Lower leg skin (tissue), 4 donors: ENCODE measurements around the gene GLS. TPM values are rescaled to one million over a fixed set of nuclear protein-coding genes. Genes with fewer than 3 reads are reported as not detected.
"Not testable (repeated sequence)": the region's sequence is repeated elsewhere in the genome, so short reads cannot be mapped to it uniquely, and the experiment has no call there.

Experiments used
- DNase-seq, 2 donors: peaks; one replicate each; pipeline ENCODE4 v3.0.0-alpha.2; 2019; ENCODE audit warnings: low spot score in 2 of 2
- H3K4me3 ChIP-seq: fragments of 200-600 bp; sonication (generic); 2 replicates; pipeline ENCODE4 v1.5.1; 2017; ENCODE audit warnings: mild to moderate bottlenecking, low read depth; ENCODE audit not compliant: poor library complexity, severe bottlenecking
- POLR2A ChIP-seq, 2 donors: fragments of 450-650 bp; IDR thresholded peaks; one replicate each; pipeline ENCODE4 v1.6.1; 2016 to 2017; ENCODE audit warnings: antibody characterized with exemption in 2 of 2, mild to moderate bottlenecking in 1 of 2, moderate library complexity in 1 of 2
- WGBS, 2 donors: methylation state at CpG; one replicate each; pipeline ENCODE4 v1.1.5; 2018; 5-methylcytosine and 5-hydroxymethylcytosine counted together
- intact Hi-C: fragments of 100-400 bp; cut with DNase I; formaldehyde crosslinking; loops from one replicate; pipeline ENCODE4 v1.15.0; 2023; ENCODE audit warnings: low total_unique reads
- total RNA-seq, 4 donors: library from RNA; depleted of rRNA; stranded (reverse); fragments of >200 nt; gene quantifications; one replicate each; pipeline ENCODE4 v1.1.0, GENCODE V29; 2016
- TF ChIP-seq, protein P1 (sequence below), 3 donors: fragments of 450-650 bp; IDR thresholded peaks; one replicate each; pipeline ENCODE4 v1.5.1; 2016; ENCODE audit warnings: antibody characterized with exemption in 3 of 3, mild to moderate bottlenecking in 3 of 3, moderate library complexity in 2 of 3

Gene GLS
- total RNA-seq, 4 donors from 2014 or later, result 55.3 to 86.2 (median 67.6) TPM

DNA sequence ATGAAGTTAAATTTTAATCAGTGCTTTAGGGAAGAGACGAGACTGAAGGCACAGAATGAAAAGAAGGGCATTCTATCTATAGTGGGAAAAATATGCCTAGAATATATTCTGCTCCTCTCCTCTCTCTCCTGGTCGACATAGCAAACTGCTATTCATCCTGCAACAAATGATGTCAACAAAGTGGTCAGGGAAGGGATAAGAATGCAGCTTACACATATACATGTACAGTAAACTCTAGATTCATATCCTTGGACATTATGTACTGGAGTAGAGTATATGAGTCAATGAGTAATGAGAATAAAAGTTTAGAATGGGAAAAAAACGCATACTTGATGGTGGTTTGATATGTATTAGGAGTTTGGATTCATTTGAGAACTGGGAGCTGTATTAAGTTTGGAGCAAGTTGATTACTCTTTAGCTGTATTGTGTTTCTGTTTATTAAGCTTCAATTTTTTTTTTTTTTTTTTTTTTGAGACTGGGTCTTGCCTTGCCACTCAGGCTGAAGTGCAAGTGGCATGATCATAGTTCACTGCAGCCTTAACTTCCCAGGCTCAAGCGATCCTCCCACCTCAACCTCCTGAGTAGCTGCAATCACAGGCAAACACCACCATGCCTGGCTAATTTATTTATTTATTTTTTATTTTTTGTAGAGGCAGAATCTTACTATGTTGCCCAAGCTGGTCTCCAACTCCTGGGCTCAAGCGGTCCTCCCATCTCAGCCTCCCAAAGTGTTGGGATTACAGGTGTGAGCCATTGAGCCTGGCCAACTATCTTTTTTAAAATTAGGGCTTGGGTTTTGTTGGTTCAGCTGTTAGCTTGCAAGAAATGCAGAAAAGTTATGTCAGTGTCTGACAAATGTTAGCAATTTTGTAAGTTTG lies 79.5 kb downstream of the GLS start:
- TF ChIP-seq, protein P1, sequence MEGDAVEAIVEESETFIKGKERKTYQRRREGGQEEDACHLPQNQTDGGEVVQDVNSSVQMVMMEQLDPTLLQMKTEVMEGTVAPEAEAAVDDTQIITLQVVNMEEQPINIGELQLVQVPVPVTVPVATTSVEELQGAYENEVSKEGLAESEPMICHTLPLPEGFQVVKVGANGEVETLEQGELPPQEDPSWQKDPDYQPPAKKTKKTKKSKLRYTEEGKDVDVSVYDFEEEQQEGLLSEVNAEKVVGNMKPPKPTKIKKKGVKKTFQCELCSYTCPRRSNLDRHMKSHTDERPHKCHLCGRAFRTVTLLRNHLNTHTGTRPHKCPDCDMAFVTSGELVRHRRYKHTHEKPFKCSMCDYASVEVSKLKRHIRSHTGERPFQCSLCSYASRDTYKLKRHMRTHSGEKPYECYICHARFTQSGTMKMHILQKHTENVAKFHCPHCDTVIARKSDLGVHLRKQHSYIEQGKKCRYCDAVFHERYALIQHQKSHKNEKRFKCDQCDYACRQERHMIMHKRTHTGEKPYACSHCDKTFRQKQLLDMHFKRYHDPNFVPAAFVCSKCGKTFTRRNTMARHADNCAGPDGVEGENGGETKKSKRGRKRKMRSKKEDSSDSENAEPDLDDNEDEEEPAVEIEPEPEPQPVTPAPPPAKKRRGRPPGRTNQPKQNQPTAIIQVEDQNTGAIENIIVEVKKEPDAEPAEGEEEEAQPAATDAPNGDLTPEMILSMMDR (IDR thresholded peaks at IDR 0.05), result no peak
- no peak for TF ChIP-seq POLR2A (IDR thresholded peaks at IDR 0.05)
- no peak for DNase-seq
- H3K4me3 ChIP-seq, result no peak overlapping the region
- 86 to 89% methylated on average over 5 of the region's 5 CpGs for whole genome bisulfite sequencing, 2 donors
- intact Hi-C loops, result no loop called here

DNA sequence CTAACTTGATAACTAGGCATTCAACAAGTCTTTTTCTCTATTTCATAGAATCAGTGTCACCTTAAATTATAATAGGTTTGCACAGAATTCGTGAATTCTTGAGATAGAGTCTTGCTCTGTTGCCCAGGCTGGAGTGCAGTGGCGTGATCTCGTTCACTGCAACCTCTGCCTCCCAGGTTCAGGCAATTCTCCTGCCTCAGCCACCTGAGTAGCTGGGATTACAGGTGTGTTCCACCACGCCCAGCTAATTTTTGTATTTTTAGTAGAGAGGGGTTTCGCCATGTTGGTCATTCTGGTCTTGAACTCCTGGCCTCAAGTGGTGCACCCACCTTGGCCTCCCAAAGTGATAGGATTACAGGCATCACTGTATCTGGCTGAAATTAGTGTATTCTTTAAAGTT lies 80.5 kb downstream of the GLS start:
- intact Hi-C loops, DNase-seq, H3K4me3 ChIP-seq: not testable (repeated sequence)
- WGBS, 2 donors, result 95 to 96% methylated on average over 5 of the region's 5 CpGs

DNA sequence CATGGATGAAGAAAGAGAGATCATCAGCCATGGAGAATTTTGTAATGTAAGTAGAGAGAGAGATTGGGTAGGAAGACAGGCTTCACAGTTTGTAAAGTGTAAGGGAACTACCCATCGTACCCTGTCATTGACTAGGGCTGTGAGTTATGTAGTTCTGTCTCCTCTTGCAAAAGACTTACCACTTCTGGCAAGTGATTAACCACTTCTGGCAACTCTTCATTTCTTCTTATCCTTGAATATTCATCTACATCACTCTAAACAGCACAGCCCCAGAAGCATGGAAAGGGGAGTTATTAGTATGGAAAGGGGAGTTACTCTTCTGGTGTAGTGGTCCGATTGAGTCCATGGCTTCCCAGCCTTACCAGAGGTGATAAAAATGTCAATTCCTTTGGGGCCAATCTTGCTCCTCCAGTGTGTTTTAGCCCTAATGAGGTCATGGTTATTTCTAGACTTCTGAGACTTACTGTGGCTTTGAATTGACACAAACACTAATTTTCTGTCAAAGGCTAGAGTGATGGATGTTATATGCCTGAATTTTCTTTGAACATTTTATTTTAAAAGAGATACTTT lies 81.4 kb downstream of the GLS start:
- TF ChIP-seq POLR2A (IDR thresholded peaks at IDR 0.05), result no peak
- TF ChIP-seq, protein P1 (IDR thresholded peaks at IDR 0.05), result no peak
- DNase-seq, result no peak
- no peak overlapping the region for H3K4me3 ChIP-seq
- 50 to 65% methylated on average over 2 of the region's 2 CpGs for WGBS, 2 donors
- intact Hi-C loops, result no loop called here

DNA sequence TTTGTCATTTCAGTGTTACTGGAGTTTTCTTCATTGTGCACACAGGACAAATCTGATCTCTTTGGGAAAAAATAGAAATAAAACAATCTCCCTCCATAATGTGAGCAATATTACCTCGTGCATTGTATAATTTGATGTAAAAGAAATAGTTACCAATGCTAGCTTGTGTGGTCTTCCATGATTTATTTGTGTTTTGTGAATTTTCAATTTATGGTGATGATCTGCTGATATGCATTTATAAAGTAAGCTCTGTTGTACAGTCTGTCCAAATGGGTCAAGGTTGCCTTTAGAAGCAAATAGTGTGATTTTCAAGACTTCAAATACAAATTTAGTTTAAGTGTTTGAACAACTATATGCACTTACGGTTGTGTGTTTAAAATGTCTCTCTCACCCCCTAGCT lies 82.5 kb downstream of the GLS start:
- no peak overlapping the region for H3K4me3 ChIP-seq
- intact Hi-C loops, result no loop called here
- WGBS, 2 donors, result 89 to 96% methylated on average over 2 of the region's 2 CpGs
- TF ChIP-seq POLR2A (IDR thresholded peaks at IDR 0.05), result no peak
- TF ChIP-seq, protein P1 (IDR thresholded peaks at IDR 0.05), result no peak
- no peak for DNase-seq

DNA sequence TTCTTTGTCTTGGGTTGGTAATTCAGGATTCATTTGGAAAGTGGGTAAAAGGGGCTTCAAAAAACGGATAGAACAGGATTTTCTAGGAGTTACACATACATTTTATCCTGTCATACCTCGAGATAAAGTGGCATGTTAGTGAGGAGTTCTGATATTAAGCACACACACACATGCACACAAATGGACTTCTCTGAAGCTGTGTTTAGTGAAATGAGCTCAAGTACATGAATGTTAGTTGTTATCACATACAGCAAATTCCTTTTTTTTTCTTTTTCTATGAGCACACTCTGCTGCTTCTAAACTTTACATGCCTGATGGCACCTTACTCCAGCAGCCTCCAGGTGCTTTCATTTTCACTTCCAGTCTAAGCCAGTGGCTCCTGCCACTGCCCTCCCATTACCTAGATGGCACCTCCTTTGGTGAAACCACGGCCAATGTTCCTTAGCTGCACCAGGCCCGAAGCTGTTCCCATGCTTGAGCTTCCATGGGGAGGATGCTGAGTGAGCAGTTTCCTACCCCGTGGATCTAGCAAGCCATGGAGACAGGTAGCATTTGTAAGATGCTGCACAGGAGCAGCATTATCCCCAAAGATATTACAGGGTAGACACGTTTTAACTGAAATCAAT lies 83.7 kb downstream of the GLS start:
- intact Hi-C loops, result no loop called here
- TF ChIP-seq POLR2A (IDR thresholded peaks at IDR 0.05), result no peak
- TF ChIP-seq, protein P1 (IDR thresholded peaks at IDR 0.05), result no peak
- H3K4me3 ChIP-seq, result no peak overlapping the region
- DNase-seq, result no peak
- 76 to 78% methylated on average over 6 of the region's 6 CpGs for whole genome bisulfite sequencing, 2 donors

DNA sequence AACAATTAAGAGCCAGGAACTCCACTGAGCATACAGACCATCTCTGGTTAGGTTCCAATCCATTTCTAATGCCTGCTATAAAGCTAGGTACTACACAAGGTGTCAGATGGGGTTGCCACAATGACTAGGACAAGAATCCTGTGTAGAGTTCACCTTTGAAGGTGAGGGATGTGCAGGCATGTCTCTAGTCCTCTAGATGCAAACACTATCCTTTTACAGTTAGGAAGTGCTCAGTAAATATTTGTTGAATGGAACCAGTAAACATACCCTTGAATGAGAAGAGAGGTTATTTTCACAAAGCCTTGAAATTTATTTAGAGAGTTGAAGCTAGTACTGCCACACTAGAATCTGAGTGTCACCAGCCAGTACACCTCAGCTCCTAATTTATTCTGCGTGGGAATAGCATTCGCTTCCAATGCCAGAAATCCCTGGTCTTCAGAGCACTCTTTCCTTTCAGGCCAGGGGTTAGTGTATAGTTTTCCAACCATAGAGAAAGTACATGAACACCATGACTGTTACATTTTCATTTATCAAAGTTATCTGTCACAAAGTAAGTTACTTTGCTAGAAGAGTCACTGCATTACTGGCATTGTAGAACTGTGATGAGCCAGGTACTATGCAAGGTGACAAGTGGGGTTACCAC lies 85.1 kb downstream of the GLS start:
- 90 to 91% methylated on average over 2 of the region's 2 CpGs for WGBS, 2 donors
- DNase-seq, result no peak
- no peak overlapping the region for H3K4me3 ChIP-seq
- intact Hi-C loops, result no loop called here
- TF ChIP-seq, protein P1 (IDR thresholded peaks at IDR 0.05), result no peak
- no peak for TF ChIP-seq POLR2A (IDR thresholded peaks at IDR 0.05)
